Neural progenitor cell (in vitro differentiated cells): ENCODE results near the gene NEU4. TPM values are rescaled to one million over a fixed set of nuclear protein-coding genes. Genes with fewer than 3 reads are reported as not detected.

ENCODE experiments used
- DNase-seq: peaks from one replicate; pipeline ENCODE4 v3.0.0-alpha.2; 2016; ENCODE audit warnings: low spot score
- H2AFZ ChIP-seq: fragments of 200-600 bp; sonication (generic); replicated peaks from 2 replicates; pipeline ENCODE4 v1.6.1; 2016; ENCODE audit warnings: antibody characterized with exemption
- H3F3A ChIP-seq: fragments of 200-600 bp; sonication (generic); 2 replicates; pipeline ENCODE4 v1.6.1; 2016; ENCODE audit warnings: antibody characterized with exemption, low read depth
- H3K27ac ChIP-seq: fragments of 200-600 bp; sonication (generic); 2 replicates; pipeline ENCODE4 v1.5.1; 2016; ENCODE audit warnings: mild to moderate bottlenecking
- H3K27me3 ChIP-seq: fragments of 200-600 bp; sonication (generic); 2 replicates; pipeline ENCODE4 v1.6.1; 2016; ENCODE audit warnings: mild to moderate bottlenecking, moderate library complexity
- H3K36me3 ChIP-seq: fragments of 200-600 bp; sonication (generic); 2 replicates; pipeline ENCODE4 v1.5.1; 2016
- H3K4me1 ChIP-seq: fragments of 200-600 bp; sonication (generic); 2 replicates; pipeline ENCODE4 v1.6.1; 2016; ENCODE audit warnings: mixed run types
- H3K4me2 ChIP-seq: fragments of 200-600 bp; sonication (generic); 2 replicates; pipeline ENCODE4 v1.6.1; 2016
- H3K4me3 ChIP-seq: fragments of 200-600 bp; sonication (generic); 2 replicates; pipeline ENCODE4 v1.5.1; 2016
- H3K79me2 ChIP-seq: fragments of 200-600 bp; sonication (generic); 2 replicates; pipeline ENCODE4 v1.6.1; 2016; ENCODE audit warnings: low read depth
- H3K9ac ChIP-seq: fragments of 200-600 bp; sonication (generic); 2 replicates; pipeline ENCODE4 v1.6.1; 2016
- H3K9me3 ChIP-seq: fragments of 200-600 bp; sonication (generic); 2 replicates; pipeline ENCODE4 v1.5.1; 2016; ENCODE audit warnings: low read depth
- H4K20me1 ChIP-seq: fragments of 200-600 bp; sonication (generic); 2 replicates; pipeline ENCODE4 v1.6.1; 2016; ENCODE audit warnings: low read depth
- H3K27ac Mint-ChIP-seq: 3 replicates; pipeline ENCODE4 v1.8.0; 2021; ENCODE audit warnings: mixed read lengths
- H3K27me3 Mint-ChIP-seq: 2 replicates; pipeline ENCODE4 v1.8.0; 2022; ENCODE audit warnings: low read depth, mild to moderate bottlenecking, inconsistent platforms, moderate library complexity, mixed read lengths; ENCODE audit not compliant: insufficient read depth
- H3K36me3 Mint-ChIP-seq: 3 replicates; pipeline ENCODE4 v1.8.0; 2021; ENCODE audit warnings: mixed read lengths
- H3K4me1 Mint-ChIP-seq: 3 replicates; pipeline ENCODE4 v1.8.0; 2021; ENCODE audit warnings: mixed read lengths
- H3K4me3 Mint-ChIP-seq: 3 replicates; pipeline ENCODE4 v1.8.0; 2021; ENCODE audit warnings: mild to moderate bottlenecking, moderate library complexity, mixed read lengths
- H3K9me3 Mint-ChIP-seq: 3 replicates; pipeline ENCODE4 v1.8.0; 2020; ENCODE audit warnings: mixed read lengths
- EZH2 ChIP-seq: fragments of 200-600 bp; sonication (generic); IDR thresholded peaks from 2 replicates; pipeline ENCODE4 v1.6.1; 2017; ENCODE audit warnings: antibody characterized with exemption, mild to moderate bottlenecking, moderate library complexity
- EZH2phosphoT487 ChIP-seq: fragments of 200-600 bp; sonication (generic); IDR thresholded peaks from 2 replicates; pipeline ENCODE4 v1.6.1; 2017; ENCODE audit warnings: antibody characterized with exemption
- total RNA-seq: library from RNA; depleted of rRNA; stranded (reverse); fragments of >200 nt; gene quantifications from 2 replicates; pipeline ENCODE4 v1.2.3, GENCODE V29; 2015; ENCODE audit warnings: low replicate concordance
- TF ChIP-seq, protein P1 (sequence below): fragments of 200-600 bp; sonication (generic); IDR thresholded peaks from 2 replicates; pipeline ENCODE4 v1.5.1; 2017; ENCODE audit warnings: antibody characterized with exemption, mild to moderate bottlenecking

NEU4 gene
- total RNA-seq, 1 donor from 2014 or later, result not detected

DNA sequence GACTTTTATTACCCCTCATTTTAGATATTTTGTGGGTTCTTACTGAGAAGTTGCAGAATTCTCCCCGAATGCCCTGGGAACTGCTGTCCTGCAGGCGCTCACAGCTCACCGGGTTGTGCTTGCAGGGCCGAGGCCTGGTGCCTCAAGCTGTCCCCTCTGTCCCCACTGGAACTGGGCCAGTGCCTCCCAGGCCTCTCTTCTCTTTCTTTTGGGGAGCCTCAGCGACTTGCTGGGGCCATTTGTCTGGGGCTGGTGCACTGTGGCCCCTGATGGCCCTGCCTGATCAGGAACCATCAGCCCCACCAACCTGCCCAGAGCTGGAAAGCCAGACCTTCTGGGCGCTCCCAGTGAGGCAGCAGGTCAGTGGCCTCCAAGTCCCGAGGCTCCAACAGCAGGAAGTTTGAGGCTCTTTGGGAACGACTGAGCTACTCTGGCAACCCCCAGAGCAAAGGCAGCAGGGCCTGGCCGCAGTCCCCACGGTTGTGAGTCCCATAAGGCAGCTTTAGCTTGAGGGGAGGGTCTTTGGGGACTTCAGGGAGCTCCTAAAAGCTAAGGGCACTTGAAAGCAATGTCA is 14.7 kb upstream of the NEU4 start:
- H3K4me1 ChIP-seq, result no peaks in the 10 kb centered on the region
- TF ChIP-seq EZH2phosphoT487, result no peak
- TF ChIP-seq, protein P1, sequence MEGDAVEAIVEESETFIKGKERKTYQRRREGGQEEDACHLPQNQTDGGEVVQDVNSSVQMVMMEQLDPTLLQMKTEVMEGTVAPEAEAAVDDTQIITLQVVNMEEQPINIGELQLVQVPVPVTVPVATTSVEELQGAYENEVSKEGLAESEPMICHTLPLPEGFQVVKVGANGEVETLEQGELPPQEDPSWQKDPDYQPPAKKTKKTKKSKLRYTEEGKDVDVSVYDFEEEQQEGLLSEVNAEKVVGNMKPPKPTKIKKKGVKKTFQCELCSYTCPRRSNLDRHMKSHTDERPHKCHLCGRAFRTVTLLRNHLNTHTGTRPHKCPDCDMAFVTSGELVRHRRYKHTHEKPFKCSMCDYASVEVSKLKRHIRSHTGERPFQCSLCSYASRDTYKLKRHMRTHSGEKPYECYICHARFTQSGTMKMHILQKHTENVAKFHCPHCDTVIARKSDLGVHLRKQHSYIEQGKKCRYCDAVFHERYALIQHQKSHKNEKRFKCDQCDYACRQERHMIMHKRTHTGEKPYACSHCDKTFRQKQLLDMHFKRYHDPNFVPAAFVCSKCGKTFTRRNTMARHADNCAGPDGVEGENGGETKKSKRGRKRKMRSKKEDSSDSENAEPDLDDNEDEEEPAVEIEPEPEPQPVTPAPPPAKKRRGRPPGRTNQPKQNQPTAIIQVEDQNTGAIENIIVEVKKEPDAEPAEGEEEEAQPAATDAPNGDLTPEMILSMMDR, result no peak
- no peak for TF ChIP-seq EZH2
- Mint-ChIP-seq H3K27me3 (peaks cover 6% of the 10 kb centered on the region), H3K27ac (no peak overlapping the region), H3K36me3 (peaks cover 2% of the 10 kb centered on the region), H3K9me3 (peaks cover 20% of the 10 kb centered on the region), H3K4me1 (no peaks in the 10 kb centered on the region), H3K4me3 (no peak overlapping the region)
- no peaks in the 10 kb centered on the region for H3K27me3 ChIP-seq
- H3F3A ChIP-seq, result no peaks in the 10 kb centered on the region
- no peak overlapping the region for H2AFZ ChIP-seq
- no peak for DNase-seq
- no peak overlapping the region for H3K4me3 ChIP-seq
- H3K4me2 ChIP-seq, result no peak overlapping the region
- no peaks in the 10 kb centered on the region for H3K79me2 ChIP-seq
- H4K20me1 ChIP-seq, result no peaks in the 10 kb centered on the region
- no peak overlapping the region for H3K27ac ChIP-seq
- no peaks in the 10 kb centered on the region for H3K36me3 ChIP-seq
- peaks cover 9% of the 10 kb centered on the region for H3K9me3 ChIP-seq
- no peak overlapping the region for H3K9ac ChIP-seq

DNA sequence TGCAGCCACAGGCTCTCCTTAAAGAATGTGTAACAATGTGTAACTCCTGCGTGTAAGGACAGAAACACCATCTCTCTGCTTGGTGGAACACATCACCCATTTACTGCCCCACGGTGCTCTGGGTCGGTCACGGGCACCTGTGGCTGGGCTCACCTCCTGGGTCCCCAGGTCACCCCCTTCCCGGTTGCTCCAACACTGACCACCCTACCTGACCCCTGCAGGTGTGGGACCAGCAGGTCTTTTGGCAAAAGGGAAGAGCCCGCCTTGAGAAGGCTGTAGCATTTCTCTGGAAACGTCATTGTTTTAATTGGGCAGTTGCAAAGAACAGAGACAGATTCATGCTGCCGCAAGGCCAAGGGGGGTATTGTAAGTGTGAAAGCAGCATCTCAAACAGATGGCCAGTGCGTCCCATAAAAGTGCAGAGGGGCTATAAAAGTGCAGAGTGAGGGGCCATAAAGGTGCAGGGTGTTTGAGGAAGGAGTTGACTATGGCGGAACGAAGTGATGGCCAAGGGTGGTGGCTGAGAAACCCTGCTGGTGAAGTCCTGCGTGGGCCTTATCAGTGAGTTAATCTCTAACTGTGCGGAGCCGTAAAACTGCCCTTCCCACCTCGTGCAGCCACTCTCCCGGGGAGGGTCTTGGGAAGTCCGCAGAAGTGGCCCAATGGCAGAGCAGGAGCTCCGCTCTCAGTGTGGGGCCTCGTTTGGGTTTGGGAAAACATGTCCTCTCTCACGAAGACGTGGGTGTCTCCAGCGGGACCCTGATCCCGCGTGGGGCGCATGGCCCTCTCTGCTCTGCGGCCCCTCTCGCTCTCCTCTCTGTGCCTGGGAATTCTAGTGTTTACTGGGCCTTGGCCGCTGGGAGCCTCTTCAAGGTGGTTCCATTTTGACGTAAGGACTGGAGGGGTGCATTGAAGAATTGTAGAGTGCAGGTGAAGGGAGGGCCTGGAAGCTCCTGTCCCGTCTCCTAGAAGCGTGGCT is 13.7 kb upstream of the NEU4 start:
- no peak overlapping the region for H3K4me3 Mint-ChIP-seq
- H4K20me1 ChIP-seq, result no peaks in the 10 kb centered on the region
- no peak for DNase-seq

GRCh38 chr2:241796209-241796608 is 12.8 kb upstream of the NEU4 start:
- Histone ChIP-seq H3K27me3 (no peaks in the 10 kb centered on the region), H3F3A (no peaks in the 10 kb centered on the region), H3K27ac (no peak overlapping the region), H2AFZ (no peak overlapping the region), H3K4me1 (no peaks in the 10 kb centered on the region), H3K79me2 (no peaks in the 10 kb centered on the region), H3K4me2 (no peak overlapping the region), H3K9ac (no peak overlapping the region), H4K20me1 (no peaks in the 10 kb centered on the region), H3K9me3 (no peaks in the 10 kb centered on the region), H3K4me3 (no peak overlapping the region), H3K36me3 (no peaks in the 10 kb centered on the region)
- no peak overlapping the region for H3K27ac Mint-ChIP-seq
- peaks cover 9% of the 10 kb centered on the region for H3K27me3 Mint-ChIP-seq
- H3K4me1 Mint-ChIP-seq, result no peaks in the 10 kb centered on the region
- peaks cover 8% of the 10 kb centered on the region for H3K9me3 Mint-ChIP-seq
- TF ChIP-seq EZH2 (no peak), EZH2phosphoT487 (no peak)
- TF ChIP-seq, protein P1, result no peak
- H3K4me3 Mint-ChIP-seq, result no peak overlapping the region
- H3K36me3 Mint-ChIP-seq, result peaks cover 2% of the 10 kb centered on the region
- no peak for DNase-seq

More for the DNA sequence above, 13.7 kb upstream of the NEU4 start:
- no peaks in the 10 kb centered on the region for H3K4me1 ChIP-seq
- TF ChIP-seq EZH2, result no peak
- TF ChIP-seq EZH2phosphoT487, result no peak
- TF ChIP-seq, protein P1, result no peak
- no peaks in the 10 kb centered on the region for H3F3A ChIP-seq
- peaks cover 14% of the 10 kb centered on the region for H3K9me3 Mint-ChIP-seq
- H3K9me3 ChIP-seq, result peaks cover 3% of the 10 kb centered on the region
- no peaks in the 10 kb centered on the region for H3K4me1 Mint-ChIP-seq
- H3K36me3 Mint-ChIP-seq, result peaks cover 2% of the 10 kb centered on the region
- no peak overlapping the region for H3K27ac Mint-ChIP-seq
- H3K27me3 Mint-ChIP-seq, result peaks cover 7% of the 10 kb centered on the region
- H3K9ac ChIP-seq, result no peak overlapping the region
- H3K79me2 ChIP-seq, result no peaks in the 10 kb centered on the region
- H3K36me3 ChIP-seq, result no peaks in the 10 kb centered on the region
- H3K4me2 ChIP-seq, result no peak overlapping the region
- no peak overlapping the region for H3K4me3 ChIP-seq
- no peak overlapping the region for H3K27ac ChIP-seq
- no peak overlapping the region for H2AFZ ChIP-seq
- H3K27me3 ChIP-seq, result no peaks in the 10 kb centered on the region
